LHCN-M2 (cell line): ENCODE data around the gene SYNGR3. TPM values are rescaled to one million over a fixed set of nuclear protein-coding genes. Genes with fewer than 3 reads are reported as not detected.
"Not testable (repeated sequence)": the region's sequence is repeated elsewhere in the genome, so short reads cannot be mapped to it uniquely, and the experiment has no call there.

Experiments
- DNase-seq: peaks from one replicate; pipeline ENCODE4 v3.0.0-alpha.2; 2012; ENCODE audit warnings: low read depth
- total RNA-seq: library from RNA; depleted of rRNA; stranded (reverse); fragments of >200 nt; gene quantifications from 2 replicates; pipeline ENCODE4 v1.2.3, GENCODE V29; 2014

Gene SYNGR3
- total RNA-seq, 1 experiment from 2014 or later: 1.1 TPM

DNA sequence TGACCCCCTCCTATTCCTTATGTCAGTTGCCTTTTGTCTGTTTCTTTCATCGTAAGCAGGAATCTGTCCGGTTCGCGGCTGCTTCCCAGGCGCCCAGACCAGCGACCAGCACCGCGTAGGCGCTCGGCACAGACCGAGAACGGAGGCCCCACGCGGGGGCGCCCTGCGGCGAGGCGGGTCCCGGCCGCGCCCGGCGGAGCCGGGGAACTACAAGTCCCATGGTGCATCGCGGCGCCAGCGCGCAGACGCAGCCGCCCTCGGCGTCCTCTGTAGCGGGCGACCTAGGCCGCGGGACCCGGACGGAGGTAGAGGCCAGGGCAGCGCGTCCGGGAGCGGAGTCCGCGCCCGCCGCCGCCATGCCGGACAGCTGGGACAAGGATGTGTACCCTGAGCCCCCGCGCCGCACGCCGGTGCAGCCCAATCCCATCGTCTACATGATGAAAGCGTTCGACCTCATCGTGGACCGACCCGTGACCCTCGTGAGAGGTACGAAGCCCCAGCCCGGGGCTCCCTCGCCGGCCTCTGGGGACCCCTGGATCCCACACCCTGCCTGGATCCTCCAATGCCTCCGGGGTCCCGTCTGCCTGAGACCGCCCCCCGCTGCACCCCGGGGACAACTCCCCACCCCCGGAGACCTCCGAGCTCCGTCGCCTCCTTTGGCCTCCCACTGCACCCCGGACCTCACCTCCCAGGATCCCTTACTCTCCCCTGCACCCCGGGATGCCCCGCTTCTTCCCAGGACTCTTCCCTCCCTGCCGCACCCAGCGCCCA, 30.3 kb upstream of the SYNGR3 start, which contains the start of gene NDUFB10:
Gene NDUFB10 (plus strand): TSS at position 270 of the 771 bp plus-strand sequence. CDS start 87 bp downstream, at position 357.
- DNase-seq: peak; percentile 88

DNA sequence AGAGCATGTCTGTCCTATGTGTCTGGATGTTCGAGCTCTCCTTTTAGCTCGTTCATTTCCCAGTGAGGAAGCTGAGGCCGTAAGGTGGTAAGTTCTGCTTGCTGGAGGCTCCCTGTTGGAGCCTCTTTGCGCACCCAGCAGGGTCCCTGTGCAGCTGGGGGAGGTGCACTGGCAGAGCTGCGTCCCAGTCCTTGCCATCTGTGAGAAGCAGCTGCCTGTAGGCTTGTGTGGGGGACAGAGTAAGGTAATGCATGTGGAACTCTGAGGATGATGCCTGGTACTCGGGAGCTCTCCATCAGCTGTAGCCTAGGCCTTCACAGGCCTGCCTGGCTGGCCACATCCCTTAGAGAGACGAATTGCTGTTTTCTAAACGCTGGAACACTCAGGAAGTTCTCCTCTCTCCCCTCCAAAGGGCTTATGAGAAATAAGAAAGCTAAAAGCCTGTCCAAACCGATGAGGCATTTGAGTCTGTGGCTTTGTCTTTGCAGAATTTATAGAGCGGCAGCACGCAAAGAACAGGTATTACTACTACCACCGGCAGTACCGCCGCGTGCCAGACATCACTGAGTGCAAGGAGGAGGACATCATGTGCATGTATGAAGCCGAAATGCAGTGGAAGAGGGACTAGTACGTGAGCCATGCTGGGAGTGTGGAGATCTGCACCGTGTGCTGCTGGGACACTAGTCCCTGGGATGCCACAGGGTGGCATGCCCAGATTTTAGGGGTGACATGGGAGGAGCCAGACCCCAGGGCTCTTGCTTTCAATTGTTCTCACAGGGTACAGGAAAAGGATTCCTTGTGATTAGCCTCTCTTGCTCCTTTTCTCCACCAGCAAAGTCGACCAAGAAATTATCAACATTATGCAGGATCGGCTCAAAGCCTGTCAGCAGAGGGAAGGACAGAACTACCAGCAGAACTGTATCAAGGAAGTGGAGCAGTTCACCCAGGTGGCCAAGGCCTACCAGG, 28.8 kb upstream of the SYNGR3 start:
- peak; percentile 62 for DNase-seq

DNA sequence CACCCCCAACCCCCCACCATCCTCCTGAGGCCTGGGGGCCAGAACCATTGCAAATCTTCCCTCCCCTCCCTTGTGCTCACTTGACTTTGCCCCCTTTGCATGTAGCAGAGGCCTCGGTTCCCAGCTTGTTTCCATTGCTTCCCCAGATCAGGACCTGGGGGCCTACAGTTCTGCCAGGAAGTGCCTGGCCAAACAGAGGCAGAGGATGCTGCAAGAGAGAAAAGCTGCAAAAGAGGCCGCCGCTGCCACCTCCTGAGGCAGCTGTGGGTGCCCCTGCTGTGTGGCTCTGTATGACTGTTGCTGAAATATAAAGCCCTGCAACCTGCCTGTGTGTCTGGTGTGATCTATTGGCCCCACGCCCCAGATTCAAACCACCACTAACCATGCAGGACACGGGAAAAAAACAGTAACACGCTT, 28.1 kb upstream of the SYNGR3 start:
- peak; percentile 23 for DNase-seq

DNA sequence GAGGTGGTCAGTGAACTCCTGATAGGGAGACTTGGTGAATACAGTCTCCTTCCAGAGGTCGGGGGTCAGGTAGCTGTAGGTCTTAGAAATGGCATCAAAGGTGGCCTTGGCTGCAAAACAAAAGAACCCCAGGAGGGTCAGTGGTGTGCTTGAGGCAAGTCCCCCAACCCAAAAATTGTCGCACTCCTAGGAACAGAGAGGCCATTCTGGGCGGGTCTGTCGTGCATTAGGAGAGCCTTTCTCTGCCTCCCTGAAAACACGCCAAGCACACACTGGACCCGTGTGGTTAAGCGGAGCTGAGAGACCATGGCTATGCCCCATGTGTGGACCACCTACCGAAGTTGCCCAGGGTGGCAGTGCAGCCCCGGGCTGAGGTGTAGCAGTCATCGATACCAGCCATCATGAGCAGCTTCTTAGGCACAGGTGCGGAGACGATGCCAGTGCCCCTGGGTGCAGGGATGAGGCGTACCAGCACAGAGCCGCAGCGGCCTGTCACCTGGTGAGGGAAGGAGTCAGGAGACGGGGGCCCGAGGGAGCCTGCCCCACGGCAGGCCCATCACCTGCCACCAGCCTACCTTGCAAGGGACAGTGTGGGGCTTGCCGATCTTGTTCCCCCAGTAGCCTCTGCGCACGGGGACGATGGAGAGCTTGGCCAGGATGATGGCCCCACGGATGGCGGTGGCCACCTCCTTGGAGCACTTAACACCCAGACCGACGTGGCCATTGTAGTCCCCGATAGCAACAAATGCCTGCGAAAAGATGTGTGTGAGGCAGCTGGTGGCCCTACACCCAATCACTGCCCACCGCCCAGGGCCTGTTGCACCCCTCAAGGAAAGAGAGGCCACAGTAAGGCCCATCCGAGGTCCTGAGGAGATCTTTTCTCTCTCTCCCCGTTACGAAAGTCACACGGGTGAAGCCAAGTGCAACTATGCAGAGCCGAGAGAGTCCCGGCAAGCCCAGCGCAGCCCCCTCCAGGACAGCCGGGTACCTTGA, 27.3 kb upstream of the SYNGR3 start:
- DNase-seq: not testable (repeated sequence)

DNA sequence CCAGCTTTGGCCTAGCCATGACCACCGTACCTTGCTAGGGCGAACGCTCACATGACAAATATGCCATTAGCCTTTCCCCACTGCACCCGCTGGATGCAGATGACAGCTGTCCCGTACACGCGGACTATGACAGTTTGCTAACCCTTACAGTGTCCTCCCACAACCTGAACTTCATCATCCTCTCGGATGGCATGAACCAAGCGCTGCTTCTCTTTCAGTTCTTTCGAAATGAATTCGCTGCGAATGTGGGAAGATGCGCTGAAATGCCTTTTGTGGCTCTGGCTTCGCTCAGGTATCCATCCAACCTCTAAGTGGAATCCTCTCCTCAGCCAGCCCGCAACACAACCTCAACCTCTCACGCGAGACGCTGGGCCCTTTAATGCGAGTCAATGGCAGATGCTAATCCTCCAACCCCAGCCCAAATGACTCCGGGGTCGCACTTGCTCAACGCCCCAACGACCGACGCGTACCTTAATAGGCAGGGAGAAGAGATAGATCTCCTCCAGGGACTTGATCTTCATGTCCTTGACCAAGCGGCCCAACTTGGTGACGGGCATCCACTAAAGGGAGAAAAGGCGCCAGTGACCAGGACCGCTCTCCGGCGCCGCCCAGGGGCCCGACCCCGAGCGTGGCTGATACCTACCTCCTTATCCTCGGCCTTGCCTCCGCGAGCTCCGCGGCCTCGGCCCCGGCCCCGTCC, 25.8 kb upstream of the SYNGR3 start:
- peak; percentile 45 for DNase-seq

DNA sequence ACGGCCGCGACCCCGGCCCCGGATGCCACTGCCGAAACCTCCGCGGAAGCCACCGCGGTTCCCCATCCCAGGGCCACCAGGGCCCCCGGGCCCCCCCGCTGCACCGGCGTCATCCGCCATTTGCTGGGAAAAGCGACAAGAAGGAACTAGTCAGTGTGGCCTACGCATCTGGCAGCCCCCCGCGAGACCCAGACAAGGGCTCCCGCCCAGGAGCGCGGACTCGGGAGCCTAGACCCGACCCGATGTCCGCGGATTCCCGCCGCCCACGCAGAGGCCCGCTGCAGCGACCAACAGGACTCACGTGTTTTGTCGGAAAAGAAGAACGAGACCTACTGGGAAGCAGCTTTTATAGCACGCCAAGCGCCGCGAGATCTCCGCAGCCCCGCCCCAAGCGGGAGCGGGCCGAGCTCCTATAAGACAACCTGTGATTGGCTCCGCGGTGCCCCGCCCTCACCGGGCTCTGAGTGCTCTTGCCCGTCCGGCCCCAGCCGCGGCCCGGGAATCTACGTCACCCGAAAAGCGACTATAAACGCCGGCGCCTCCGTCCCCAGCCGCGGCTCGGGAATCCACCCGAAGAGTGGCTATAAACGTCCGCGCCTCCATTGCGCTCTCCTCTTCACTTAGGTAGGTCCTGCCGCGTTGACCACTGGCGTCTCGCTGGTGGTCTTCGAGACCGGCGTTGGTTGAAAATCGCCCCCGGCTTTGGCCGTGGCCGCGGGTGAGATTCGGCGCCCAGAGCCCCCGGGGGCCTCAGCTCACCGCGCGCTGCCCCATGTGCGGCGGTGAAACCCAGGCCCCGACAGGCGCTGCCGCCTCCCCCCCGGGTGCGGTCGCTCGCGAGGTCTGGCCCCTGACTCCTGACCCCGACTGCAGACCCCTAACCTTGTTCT, 25.0 kb upstream of the SYNGR3 start, which contains the start of gene RPS2:
Gene RPS2 (minus strand): TSS at position 321 of the 890 bp plus-strand sequence. CDS start 201 bp downstream, at position 120.
- DNase-seq: peak; percentile 97

DNA sequence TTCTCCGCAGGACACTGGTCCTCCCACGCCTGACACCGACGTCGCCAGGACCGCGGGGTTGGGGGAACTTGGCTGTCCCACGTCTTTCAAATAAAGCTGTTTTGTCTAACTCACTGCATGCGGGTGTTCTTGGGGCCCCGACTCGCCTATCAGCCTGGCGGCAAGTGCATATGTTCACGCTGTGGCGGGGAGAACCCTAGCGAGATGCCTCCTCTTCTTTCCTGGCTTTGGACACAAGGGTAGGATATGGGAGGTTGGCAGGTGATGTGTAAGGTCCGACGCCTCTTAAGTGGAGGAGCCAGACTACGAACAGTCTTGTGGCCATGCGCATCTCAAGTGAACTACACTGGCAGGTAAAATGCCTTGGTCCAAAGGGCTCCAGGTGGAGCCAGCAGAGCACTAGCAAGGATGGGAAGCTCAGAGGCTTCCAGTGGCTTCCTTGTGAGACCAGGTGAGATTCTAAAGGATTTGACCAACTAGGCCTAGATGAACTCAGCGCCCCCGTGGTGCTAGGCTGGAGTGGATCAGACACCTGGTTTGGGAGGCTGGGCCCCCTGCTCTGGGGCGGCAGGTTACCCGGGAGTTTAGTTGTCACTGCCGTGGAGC, 24.3 kb upstream of the SYNGR3 start:
- DNase-seq: no peak

DNA sequence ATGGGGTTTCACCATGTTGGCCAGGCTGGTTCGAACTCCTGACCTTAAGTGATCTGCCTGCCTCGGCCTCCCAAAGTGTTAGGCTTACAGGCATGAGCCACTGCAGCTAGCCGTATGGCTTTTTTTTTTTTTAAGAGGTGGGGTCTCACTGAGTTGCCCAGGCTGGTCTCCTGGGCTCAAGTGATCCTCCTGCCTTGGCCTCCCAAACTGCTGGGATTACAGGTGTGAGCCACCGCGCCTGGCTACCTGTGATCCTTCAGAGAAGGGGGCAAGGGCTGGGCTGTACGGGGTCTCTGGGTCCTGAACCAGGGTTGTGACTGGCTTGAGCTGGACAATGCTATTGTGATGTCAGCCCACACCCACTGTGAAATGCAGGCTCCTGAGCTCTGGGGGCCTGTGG, 23.3 kb upstream of the SYNGR3 start, which contains the start of gene RNF151:
Gene RNF151 (plus strand): TSS at position 397 of the 400 bp plus-strand sequence. CDS start 26 bp downstream, outside the sequence.
- no peak for DNase-seq

DNA sequence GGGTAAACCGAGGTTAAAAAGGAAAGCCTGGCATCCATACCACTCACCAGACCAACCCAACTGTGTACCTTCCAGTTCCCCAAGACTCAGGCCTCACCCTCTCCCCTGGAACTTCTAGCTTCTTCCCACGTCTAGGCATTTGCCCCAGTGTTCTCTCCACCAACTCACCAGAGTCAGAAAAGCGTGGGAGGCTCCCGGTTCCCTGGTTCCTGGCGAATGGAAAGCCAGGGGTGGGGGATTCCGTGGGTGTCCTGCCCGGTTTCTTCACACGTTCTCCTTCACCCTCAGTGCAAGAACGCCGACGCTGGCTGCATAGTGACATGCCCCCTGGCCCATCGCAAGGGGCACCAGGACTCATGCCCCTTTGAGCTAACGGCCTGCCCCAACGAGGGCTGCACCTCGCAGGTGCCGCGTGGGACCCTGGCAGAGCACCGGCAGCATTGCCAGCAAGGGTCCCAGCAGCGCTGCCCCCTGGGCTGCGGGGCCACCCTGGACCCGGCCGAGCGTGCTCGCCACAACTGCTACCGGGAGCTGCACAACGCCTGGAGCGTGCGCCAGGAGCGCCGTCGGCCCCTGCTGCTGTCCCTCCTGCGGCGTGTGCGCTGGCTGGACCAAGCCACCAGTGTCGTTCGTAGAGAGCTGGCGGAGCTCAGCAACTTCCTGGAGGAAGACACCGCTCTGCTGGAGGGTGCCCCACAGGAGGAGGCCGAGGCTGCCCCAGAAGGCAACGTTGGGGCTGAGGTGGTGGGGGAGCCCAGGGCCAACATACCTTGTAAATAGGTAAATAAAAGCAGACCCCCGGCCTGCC, 21.4 kb upstream of the SYNGR3 start:
- no peak for DNase-seq

DNA sequence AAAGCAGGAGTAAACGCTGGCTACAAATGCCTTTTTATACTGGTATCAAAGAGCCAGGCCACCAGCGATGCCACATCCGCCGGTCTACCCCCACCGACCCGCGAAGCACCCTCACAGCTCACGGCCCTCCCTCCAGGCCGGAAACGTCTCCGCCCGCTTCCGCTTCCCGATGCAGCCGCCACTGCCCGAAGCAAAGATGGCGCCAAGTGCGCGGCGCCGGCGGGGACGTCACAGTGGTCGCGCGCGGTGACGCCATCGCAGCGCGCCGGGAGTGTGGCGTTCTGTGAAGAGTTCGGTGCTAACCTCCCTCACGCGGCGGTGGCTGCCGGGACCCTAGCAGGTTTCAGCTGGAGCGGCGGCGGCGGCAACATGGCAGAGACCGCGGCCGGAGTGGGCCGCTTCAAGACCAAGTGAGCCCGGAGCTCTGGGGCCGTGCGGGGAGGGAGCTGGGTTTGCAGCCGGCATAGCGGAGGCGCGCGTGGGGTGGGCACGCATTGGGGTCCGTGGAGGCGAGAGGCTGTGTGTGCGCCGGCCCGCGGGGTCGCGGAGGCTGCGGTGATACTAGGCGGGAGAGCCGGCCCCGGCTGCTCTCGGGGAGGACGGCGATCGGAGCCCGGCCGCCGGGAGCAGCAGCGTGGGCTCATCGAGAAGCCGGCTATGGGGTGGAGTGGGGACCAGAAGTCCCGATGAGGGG, 17.8 kb upstream of the SYNGR3 start, which contains the start of gene TBL3:
Gene TBL3 (plus strand): TSS at position 258 of the 694 bp plus-strand sequence. CDS start 112 bp downstream, at position 370.
- DNase-seq: peak; percentile 93

DNA sequence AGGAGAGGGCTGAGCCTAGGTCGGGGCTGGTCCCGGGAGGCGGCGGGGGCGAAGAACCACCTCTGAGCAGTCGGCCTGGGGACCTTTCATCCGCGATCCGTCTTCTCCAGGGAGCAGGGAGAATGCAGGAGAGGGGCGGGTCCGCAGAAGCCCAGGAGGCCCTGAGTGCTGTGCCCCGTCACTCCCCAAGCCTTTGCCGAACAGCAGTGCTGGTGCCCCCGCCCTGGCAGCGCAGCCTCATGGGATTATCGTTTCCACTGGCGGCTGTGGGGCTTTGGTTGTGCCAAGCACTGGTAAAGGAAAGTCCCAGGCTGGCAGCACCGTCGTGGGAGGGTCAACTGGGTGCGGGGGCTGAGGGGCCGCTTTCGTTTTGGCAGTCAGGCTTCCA, 17.3 kb upstream of the SYNGR3 start:
- no peak for DNase-seq

DNA sequence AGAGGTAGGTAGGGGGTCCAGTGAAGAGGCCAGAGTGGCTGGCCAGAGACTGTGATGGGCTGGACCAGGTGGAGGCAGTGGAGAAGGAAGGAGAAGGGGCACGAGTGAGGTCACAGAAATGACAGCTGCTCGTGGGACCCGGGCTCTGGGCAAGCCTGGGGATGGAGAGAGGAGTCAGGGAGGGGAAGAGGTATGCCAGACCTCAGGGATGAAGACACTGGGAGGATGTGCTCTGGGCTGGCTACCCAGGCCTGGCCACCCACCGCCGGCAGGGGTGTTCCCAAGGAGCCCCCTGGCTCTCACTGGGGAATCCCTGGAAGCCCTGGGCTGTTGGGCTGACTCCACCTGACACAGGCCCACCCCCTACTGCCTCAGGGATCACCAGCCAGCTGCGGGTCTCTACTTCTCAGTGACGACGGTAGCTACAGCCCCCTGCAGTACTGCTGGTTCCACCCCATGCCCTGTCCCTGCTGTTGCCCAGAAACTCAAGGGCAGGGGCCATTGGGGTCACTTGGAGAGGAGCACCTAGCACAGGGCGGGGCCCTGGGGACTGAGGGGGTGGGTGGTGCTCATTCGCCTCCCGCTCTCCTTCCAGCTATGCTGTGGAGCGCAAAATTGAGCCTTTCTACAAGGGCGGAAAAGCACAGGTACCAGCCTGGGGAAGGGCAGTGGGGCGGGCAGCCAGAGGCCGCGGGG, 16.2 kb upstream of the SYNGR3 start:
- DNase-seq: no peak

DNA sequence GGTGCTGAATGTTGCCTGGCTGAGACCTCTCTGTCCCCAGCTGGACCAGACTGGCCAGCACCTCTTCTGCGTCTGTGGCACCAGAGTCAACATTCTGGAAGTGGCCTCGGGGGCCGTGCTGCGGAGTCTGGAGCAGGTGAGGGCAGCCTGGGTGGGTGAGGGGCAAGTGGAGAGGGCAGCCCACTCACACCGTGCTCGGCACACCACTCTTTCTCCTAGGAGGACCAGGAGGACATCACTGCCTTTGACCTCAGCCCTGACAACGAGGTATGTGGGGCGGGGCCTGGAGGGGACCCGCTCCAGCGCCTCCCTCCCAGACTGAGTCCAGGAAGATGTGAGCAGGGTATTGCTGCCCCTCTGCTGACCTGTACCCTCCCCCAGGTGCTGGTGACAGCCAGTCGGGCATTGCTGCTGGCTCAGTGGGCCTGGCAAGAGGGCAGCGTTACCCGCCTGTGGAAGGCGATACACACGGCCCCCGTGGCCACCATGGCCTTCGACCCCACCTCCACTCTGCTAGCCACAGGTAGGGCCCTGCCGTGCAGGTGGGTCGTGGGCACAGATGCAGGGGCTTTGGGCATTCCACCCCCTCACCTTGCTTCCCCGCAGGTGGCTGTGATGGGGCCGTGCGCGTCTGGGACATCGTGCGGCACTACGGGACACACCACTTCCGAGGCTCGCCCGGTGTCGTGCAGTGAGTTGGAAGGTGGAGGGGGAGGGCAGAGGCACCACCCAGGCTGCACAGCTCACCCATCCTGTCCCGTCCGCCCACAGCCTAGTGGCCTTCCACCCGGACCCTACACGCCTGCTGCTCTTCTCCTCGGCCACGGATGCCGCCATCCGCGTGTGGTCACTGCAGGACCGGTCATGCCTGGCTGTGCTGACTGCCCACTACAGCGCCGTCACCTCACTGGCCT, 15.4 kb upstream of the SYNGR3 start:
- no peak for DNase-seq

DNA sequence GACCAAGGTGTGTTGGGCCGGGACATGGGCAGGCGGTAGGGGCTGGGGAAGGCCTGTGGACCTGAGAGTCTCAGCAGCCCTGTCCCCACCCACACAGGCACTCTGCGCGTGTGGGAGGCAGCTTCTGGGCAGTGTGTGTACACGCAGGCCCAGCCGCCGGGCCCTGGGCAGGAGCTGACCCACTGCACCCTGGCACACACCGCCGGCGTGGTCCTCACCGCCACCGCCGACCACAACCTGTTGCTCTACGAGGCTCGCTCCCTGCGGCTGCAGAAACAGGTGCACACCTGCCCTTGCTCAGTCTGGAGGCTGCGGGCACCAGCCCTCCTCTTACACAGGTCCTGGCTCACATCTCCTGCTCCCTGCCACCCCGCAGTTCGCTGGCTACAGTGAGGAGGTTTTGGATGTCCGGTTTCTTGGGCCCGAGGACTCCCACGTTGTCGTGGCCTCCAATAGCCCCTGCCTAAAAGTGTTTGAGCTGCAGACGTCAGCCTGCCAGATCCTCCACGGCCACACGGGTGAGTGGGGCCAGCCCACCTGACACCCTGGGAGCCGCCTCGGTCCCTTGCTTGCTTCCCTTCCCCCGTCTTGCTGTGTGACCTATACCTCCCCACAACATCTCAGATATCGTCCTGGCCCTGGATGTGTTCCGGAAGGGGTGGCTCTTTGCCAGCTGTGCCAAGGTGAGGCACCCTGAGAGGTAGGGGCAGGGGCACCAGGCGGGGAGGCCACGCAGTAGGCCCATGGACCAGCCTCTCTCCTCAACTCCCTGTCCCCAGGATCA, 14.1 kb upstream of the SYNGR3 start:
- no peak for DNase-seq

DNA sequence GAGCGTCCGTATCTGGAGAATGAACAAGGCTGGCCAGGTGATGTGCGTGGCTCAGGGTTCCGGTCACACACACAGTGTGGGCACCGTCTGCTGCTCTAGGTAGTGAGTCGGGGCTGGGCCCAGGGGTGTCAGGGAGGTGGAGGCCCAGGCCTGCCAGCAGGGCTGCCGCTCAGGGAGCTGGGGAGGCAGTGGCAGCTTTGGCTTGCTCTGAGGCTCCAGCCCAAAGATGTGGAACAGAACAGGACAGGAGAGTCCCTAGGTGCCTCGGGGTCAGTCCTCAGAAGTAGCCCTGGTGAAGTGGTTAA, 13.6 kb upstream of the SYNGR3 start:
- DNase-seq: no peak
